Mesenteric fat pad (tissue), 1 donor: ENCODE measurements around the gene SERAC1. TPM values are rescaled to one million over a fixed set of nuclear protein-coding genes. Genes with fewer than 3 reads are reported as not detected.
"Not testable (repeated sequence)": the region's sequence is repeated elsewhere in the genome, so short reads cannot be mapped to it uniquely, and the experiment has no call there.

Experiments
- DNase-seq: peaks from one replicate; pipeline ENCODE4 v3.0.0-alpha.2; 2020; ENCODE audit warnings: low spot score
- long read RNA-seq: library from polyadenylated mRNA; unstranded; transcript quantifications from one replicate; pipeline ENCODE4 v2.0.0, GENCODE V29; 2020
- total RNA-seq: library from RNA; stranded (reverse); fragmentation: NEBNext Ultra II Directional; extraction: Animal tissue kit (Norgen Biotek cat#: 25700); gene quantifications from one replicate; pipeline ENCODE4 v1.2.1, GENCODE V29; 2021
- donor health status: DM: yes; HTN: yes; CAD: no.

SERAC1 gene
- 4.9 TPM for total RNA-seq
- long read RNA-seq, partial matches to known transcripts = 2 of 2 reads
- long read RNA-seq, other reads (novel, unspliced or antisense) = 0 of 2 reads

DNA sequence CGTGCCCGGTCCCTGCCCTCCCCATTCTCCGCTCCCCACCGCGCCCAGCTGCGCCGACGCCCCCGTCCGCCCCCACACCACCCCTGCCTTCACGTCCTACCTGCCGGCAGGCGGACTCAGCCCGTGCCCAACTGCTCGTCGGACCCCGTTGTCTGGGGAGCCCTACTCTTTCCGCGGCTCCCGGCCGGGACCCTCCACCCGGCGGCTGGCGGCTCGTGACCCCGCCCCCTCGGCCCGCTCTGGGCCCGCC is at the start of gene SERAC1:
SERAC1 (minus strand) TSS at position 223 of the 250 bp plus-strand sequence. CDS start 9,899 bp downstream, outside the sequence.
- no peak for DNase-seq

DNA sequence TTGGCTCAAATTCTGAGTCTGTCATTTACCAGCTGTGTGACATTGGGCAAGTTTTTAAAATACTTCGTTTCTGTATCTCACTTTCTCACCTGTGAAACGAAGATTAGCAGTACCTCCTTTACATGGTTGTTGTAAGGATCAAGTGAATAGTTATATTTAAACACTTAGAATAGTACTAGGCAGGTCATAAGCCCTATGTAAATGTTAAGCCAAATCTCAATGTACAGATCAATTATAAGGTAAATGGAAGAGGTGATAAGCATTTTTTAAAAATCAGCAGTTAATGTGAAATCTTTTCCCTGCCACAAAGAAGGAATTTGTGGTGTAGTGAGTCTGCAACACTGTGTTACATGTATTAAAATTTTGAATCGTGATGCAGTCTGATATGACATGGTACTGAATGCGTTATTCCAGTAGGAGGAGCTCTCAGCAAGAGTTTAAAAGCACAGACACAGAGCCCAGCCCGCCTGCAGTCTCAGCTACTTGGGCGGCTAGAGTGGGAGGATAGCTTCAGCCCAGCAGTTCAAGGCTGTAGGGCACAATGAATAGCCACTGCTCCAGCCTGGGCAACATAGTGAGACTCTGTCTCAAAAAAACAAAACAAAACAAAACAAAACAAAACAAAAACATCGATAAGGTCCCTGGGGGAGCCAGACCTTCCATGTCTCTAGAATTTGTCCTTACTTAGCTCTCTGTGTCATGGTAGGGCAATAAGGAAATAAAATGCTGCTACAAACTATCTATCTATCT is 46.0 kb upstream of the SERAC1 start:
- peak; percentile 79 for DNase-seq

DNA sequence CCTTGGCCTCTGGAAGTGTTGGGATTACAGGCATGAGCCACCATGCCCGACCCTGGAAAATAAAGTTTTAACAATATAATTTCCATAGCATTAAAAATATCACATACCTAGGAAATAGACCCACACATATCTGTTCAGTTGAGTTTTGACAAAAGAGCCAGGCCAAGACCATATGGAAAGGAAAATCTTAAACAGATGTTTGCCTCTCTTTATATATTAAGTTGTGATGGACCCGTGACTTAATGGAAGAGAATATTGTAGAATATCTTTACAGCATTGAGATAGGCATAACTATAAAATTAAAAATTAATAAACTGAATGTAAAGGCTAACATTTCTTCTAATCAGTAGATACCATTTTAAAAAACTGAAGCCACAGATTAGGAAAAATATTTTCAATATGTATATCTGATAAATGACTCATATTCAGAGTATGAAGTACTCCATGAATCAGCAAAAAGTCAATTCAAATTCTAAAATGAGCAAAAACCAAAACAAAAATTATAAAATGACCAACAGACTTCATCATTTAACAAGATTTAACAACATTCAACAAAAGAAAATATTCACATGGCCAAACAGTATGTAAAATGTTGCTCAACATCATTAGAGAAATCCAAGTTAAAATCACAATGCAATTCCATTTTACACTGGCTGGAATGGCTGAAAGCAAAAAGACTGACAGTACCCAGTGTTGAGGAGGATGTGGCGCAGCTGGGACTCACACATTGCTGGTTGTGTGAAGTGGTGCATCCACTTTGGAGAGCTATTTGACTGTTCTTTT is 43.4 kb upstream of the SERAC1 start:
- no peak for DNase-seq

DNA sequence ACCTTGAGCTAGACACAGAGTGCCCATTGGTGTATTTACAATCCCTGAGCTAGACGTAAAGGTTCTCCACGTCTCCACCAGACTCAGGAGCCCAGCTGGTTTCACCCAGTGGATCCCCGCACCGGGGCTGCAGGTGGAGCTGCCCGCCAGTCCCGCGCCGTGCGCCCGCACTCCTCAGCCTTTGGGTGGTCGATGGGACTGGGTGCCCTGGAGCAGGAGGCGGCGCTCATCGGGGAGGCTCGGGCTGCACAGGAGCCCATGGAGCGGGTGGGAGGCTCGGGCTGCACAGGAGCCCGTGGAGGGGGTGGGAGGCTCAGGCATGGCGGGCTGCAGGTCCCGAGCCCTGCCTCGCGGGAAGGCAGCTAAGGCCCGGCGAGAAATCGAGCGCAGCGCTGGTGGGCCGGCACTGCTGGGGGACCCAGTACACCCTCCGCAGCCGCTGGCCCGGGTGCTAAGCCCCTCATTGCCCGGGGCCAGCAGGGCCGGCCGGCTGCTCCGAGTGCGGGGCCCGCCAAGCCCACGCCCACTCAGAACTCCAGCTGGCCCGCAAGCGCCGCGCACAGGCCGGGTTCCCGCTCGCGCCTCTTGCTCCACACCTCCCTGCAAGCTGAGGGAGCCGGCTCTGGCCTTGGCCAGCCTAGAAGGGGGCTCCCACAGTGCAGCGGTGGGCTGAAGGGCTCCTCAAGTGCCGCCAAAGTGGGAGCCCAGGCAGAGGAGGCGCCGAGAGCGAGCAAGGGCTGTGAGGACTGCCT is 41.7 kb upstream of the SERAC1 start:
- peak; percentile 81 for DNase-seq

DNA sequence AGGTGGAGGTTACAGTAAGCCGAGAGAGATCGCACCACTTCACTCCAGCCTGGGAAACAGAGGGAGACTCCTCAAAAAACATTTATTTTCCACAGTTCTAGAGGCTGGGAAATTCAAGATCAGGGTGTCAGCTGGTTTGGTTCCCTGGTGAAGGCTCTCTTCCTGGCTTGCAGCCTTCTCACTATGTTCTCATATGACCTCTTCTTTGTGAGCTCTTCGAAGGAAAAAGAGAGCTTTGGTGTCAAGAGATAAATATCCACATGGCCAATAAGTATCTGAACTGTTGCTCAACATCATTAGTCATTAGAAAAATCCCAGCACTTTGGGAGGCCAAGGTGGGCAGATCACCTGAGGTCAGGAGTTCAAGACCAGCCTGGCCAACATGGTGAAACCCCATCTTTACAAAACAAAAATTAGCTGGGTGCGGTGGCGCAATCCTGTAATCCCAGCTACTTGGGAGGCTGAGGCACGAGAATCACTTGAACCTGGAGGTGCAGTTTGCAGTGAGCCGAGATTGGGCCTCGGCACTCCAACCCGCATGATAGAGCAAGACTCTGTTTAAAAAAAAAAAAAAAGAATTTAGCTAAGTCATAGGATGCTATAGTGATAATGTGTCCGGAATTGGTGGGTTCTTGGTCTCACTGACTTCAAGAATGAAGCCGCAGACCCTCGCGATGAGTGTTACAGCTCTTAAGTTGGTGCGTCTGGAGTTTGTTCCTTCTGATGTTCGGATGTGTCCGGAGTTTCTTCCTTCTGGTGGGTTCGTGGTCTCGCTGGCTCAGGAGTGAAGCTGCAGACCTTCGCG is 40.4 kb upstream of the SERAC1 start:
- not testable (repeated sequence) for DNase-seq

DNA sequence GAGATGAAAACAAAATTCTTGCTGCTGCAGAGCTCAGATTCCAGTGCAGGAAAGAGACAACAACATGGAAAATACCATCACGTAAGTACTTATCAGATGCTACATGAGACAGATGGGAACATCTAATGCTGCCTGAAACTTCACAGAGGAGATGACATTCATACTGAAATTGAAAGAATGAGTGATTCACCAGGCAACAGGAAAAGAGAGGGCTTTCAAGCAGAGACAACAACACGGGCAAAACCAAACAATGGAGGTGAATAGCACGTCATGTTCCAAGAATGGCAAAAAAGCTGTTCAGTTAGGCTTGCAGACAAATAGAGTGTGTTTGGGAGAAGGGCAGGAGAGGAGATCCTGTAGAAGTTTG is 39.3 kb upstream of the SERAC1 start:
- no peak for DNase-seq

DNA sequence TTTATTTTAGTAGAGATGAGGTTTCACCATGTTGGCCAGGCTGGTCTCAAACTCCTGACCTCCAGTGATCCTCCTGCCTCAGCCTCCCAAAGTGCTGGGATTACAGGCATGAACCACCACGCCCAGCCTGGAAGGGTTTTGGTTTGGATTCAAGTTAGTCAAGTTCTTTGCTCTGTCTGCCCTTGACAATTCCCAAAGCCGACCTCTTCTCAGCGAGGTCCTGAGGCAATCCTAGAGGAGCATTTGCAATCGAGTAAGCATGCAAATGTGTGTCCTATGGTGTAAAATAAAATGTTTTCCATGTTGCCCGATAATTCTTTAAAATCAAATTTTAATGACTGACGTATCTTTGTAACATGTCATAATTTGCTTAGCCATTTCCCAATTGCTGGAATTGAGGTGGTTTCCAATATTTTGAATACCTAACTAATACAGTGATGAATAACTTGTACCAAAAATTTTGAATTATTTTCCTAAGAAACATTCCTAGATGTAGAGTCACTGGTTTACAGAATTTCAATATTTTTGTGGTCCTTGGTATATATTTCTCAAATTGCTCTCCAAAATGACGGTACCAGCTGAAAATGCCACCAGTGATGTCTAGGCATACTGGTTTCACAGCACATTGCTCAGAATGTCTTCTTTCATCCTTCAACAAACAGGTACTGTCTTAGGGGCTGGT is 38.8 kb upstream of the SERAC1 start:
- no peak for DNase-seq

DNA sequence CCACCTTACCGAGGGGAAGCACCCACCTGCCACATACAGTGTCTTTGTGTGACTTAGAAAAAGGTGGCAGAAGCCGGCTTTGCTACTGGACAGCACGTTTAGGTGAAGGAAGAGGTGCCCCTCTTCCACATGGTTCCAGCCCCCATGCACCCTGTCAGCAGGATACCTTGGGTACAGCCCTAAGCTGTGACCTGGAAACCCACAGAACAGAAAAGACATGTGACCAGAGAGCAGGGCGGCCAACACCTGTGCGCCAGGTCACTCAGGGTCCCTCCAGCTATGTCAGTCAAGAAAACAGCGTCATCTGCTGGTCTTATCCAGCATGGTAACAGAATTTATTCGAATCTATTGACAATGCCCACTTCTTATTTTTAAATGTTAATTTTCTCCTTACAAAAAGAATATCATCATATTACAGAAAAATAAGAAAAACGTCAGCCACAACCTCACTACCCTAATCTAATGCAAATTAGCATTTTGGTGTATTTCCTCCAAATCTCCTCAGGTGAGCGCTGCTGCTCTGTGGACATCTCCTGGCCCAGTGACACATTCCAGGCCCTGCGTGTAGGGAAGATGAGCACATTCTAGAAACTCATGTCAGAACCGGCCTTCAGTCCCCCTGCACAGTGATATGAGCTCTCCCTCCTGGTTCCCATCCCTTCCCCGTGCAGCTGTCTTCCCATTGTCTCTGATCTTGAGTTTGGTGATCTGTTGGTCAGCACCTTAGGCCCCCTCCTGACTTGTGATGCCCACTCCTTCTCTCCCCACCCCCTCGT is 37.3 kb upstream of the SERAC1 start:
- peak; percentile 74 for DNase-seq

DNA sequence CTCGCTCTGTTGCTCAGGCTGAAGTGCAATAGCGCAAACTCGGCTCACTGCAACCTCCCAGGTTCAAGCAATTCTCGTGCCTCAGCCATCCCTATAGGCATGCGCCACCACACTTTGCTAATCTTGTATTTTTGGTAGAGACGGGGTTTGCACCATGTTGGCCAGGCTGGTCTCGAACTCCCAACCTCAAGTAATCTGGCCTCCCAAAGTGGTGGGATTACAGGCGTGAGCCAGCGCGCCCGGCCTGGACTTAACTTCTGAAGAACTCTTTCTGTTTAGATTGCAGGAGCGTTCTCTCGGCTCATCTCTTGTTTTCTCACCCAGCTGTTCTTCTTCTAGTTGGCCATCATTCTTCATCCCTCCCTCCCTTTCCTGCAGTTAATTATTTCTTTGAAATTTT is 30.4 kb upstream of the SERAC1 start:
- DNase-seq = peak; percentile 67

DNA sequence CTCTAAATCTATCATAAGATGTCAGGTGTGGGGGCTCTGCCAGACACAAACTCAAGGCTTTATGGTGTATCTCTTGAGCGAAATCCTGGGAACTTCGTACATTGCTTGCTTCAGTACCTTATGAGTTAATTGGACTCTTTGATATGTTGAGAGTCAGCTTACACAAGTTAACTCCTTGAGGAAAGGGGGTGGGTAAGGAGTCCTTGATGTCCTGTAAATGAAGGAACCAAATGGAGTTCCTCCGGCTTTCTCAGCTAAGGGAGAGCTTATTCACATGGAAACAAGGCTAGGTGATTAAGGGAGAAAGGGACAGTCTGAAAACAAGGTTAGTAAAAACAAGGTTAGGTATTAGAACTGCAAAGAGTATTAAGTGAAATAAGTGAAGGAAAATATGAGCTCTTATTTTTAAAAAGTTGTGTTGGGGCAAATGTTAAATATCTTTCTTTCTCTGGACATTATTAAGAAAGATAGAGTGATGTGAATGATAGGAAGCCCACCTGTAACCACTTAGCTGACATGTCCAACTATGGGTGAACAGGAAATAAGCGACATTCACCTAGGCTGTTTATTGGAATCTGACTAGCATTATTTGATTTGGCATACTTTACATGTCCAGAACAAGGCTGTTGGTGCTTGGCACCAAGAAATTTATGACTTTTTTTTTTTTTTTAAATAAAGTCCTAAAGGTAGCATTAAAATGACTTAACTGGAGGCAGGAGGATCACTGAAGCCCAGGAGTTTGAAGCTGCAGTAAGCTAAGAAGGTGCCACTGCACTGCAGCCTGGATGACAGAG is 26.6 kb upstream of the SERAC1 start:
- DNase-seq = no peak

DNA sequence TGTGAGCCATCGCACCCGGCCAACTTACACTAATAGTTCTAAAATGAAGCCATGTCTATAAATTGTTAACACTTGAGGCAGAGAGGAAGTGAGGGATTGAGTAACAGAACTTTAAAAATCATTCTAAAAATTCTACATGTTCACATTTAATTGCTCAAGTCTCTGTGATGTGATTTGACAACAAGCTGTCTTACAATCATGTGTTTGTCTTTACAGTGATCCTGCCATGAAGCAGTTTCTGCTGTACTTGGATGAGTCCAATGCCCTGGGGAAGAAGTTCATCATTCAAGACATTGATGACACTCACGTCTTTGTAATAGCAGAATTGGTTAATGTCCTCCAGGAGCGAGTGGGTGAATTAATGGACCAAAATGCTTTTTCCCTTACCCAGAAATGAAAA is 23.7 kb upstream of the SERAC1 start:
- no peak for DNase-seq

DNA sequence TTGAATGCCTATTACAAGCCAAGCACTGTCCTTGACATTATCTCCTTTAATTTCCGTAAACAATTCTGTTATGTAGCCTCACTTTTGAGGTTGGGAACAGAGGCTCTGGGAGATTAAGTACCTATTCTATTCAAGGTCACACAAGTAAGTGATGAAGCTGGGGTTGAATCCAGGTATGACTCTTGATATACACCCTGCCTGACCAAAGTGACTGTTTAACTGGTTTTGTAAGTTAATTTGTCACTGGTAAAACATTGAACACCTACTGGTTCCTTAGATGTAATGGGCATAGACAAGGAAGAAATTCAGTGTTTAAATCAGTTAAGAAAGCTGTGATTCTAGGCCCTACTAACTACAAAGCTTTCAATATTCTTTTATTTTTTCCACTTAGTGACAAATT is 23.0 kb upstream of the SERAC1 start:
- no peak for DNase-seq

DNA sequence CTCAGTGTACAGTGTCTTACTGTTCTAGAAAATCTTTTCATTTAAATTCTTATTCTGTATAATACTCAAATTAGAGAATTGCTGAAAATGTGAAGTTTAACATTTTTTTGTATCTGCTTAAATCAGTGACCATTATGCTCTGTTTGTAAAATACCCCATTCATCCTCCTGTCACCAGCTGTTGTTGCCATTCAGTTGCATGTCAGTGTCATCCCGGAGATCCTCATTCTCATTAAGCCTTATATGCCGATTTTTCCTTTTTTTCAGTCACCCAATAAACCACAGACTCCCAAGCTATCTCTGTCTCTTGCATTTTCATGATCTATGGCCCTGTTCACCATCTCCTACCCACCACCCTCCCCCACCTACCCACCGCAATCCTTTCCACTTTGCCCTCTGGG is 20.5 kb upstream of the SERAC1 start:
- no peak for DNase-seq

DNA sequence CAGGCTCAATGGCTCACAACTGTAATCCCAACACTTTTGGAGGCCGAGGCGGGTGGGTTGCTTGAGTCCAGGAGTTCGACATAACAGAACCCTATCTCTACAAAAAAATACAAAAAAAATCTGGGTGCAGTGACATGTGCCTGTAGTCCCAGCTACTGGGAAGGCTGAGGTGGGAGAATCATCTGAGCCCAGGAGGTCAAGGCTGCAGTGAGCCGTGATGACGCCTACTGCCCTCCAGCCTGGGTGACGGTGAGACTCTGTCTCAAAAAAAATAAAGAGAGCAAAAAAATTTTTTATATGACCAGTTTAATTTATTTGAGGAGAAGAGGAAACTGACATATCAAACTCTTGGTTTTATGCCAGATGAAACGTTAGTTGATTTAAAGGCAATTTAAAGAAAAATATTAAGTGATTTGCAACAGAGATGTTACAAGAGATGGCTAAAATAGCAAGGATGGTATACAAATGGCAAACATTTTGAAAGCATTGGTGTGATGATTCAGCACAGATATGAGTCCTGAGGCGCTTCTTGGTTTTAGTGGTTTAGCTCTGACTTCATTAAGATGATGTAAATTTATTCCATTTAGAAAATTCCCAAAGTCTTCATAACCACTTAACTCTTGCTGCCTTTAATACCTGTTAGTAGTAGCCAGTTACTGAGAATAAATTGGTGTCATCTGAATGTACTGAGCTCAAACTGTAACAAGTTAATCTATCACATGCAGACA is 17.8 kb upstream of the SERAC1 start:
- DNase-seq = no peak

DNA sequence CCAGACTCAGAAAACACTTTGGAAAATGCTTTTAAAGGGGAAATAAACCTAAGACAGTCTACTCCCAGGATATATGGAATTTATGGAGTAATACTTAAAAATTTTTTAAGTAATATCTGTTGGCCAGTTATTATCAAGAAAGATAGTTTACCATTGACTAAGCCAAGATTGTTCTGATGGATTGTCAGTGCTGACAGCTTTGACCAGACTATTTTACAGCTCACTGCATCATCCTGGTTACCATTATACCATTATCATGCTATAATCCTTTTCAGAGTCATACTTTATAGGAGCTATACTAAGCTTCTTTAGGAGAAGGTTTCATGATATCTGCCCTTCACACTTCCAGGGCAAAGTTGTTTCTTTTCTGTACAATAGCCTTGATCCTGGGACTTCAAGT is 16.5 kb upstream of the SERAC1 start:
- no peak for DNase-seq

DNA sequence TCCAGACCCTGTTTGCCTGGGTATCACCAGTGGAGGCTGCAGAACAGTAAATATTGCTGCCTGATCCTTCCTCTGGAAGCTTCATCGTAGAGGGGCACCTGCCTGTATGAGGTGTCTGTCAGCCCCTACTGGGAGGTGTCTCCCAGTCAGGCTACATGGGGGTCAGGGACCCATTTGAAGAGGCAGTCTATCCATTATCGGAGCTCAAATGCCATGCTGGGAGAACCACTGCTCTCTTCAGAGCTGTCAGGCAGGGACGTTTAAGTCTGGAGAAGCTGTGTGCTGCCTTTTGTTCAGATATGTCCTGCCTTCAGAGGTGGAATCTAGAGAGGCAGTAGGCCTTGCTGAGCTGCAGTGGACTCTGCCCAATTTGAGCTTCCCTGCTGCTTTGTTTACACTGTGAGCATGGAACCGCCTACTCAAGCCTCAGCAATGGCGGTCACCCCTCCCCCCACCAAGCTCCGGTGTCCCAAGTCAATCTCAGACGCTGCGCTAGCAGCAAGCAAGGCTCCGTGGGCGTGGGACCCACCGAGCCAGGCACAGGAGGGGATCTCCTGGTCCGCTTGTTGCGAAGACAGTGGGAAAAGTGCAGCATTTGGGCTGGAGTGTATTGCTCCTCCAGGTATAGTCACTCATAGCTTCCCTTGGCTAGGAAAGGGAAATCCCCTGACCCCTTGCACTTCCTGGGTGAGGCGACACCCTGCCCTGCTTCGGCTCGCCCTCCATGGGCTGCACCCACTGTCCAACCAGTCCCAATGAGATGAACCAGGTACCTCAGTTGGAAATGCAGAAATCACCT is 15.3 kb upstream of the SERAC1 start:
- DNase-seq = not testable (repeated sequence)

DNA sequence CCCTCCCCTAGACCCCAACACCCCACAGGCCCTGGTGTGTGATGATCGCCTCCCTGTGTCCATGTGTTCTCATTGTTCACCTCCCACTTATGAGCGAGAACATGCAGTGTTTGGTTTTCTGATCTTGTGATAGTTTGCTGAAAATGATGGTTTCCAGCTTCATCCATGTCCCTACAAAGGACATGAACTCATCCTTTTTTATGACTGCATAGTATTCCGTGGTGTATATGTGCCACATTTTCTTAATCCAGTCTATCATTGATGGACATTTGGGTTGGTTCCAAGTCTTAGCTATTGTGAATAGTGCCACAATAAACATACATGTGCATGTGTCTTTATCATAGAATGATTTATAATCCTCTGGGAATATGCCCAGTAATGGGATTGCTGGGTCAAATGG is 9.7 kb upstream of the SERAC1 start:
- DNase-seq = not testable (repeated sequence)

DNA sequence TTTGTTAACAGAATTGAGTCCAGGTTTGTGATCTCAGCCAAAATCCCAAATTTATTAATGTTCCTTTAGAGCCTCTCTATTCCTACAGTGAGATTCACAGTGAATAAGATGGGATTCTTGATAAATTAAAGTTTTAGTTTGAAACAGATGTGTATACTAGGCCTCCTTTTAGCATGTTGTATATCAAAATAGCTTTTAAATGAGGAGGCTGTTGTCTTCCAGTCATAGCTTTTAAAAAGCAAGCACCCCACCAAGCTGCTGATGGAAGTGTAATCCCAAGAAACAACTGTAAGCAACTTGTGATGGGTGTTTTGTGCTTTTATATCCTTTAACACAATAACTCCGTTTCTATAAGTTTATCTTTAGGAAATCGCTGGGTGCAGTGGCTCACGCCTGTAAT is 7.0 kb upstream of the SERAC1 start:
- DNase-seq = no peak
